Stimulated activated CD8-positive, alpha-beta memory T cell treated with anti-CD3 and anti-CD28 coated beads, Interleukin-4, amount 100 ng/mL, for 24 hours (primary cell): Measurements from ENCODE around the gene ATXN10.

Experiments
- DNase-seq: peaks from one replicate; pipeline ENCODE4 v3.0.0-alpha.2; 2020; ENCODE audit warnings: low read depth

Gene ATXN10

GRCh38 chr22:45826520-45826919 is 154.9 kb downstream of the ATXN10 start:
- no peak for DNase-seq

- no peak for DNase-seq
These were observed 157.2 kb downstream of the ATXN10 start for GRCh38 chr22:45828841-45829240.

GRCh38 chr22:45830531-45831245 is 159.1 kb downstream of the ATXN10 start:
- no peak for DNase-seq

GRCh38 chr22:45831394-45831793 is 159.8 kb downstream of the ATXN10 start:
- DNase-seq = no peak

- no peak for DNase-seq
These were observed 160.5 kb downstream of the ATXN10 start for GRCh38 chr22:45832180-45832579.

GRCh38 chr22:45832959-45833580 is 161.4 kb downstream of the ATXN10 start:
- no peak for DNase-seq

- DNase-seq = no peak
These were observed 162.0 kb downstream of the ATXN10 start for GRCh38 chr22:45833613-45834012.

- DNase-seq = no peak
These were observed 162.6 kb downstream of the ATXN10 start for GRCh38 chr22:45834241-45834640.

- DNase-seq = no peak
These were observed 163.2 kb downstream of the ATXN10 start for GRCh38 chr22:45834795-45835194.

- no peak for DNase-seq
These were observed 165.0 kb downstream of the ATXN10 start for GRCh38 chr22:45836418-45837169.

GRCh38 chr22:45837508-45837907 is 165.9 kb downstream of the ATXN10 start:
- DNase-seq = no peak

GRCh38 chr22:45838305-45838887 is 166.8 kb downstream of the ATXN10 start:
- DNase-seq = no peak

- no peak for DNase-seq
These were observed 168.8 kb downstream of the ATXN10 start for GRCh38 chr22:45840483-45840882.

- no peak for DNase-seq
These were observed 170.8 kb downstream of the ATXN10 start for GRCh38 chr22:45842291-45842991.

GRCh38 chr22:45843031-45843430 is 171.4 kb downstream of the ATXN10 start:
- no peak for DNase-seq

GRCh38 chr22:45843986-45844385 is 172.4 kb downstream of the ATXN10 start:
- no peak for DNase-seq

GRCh38 chr22:45845076-45845487 is 173.4 kb downstream of the ATXN10 start:
- no peak for DNase-seq

- DNase-seq = no peak
These were observed 175.3 kb downstream of the ATXN10 start for GRCh38 chr22:45846952-45847351.

- DNase-seq = no peak
These were observed 177.3 kb downstream of the ATXN10 start for GRCh38 chr22:45848904-45849303.

- DNase-seq = no peak
These were observed 181.2 kb downstream of the ATXN10 start for GRCh38 chr22:45852826-45853225.

- no peak for DNase-seq
These were observed 184.3 kb downstream of the ATXN10 start for GRCh38 chr22:45855961-45856360.

GRCh38 chr22:45857519-45857918 is 185.9 kb downstream of the ATXN10 start:
- DNase-seq = no peak
